Common myeloid progenitor, CD34-positive (primary cell): ENCODE results near the gene ACTN2.

ENCODE experiments used
- CTCF ChIA-PET: fragments of 350-600 bp; sonication (Branson Sonifier 250); formaldehyde crosslinking; loops from one replicate; lab custom pipeline; 2021; ENCODE audit warnings: antibody characterized with exemption; lab: Charles Lee
- POLR2A ChIA-PET: fragments of 350-600 bp; sonication (Branson Sonifier 250); formaldehyde crosslinking; loops from one replicate; lab custom pipeline; 2021; ENCODE audit warnings: antibody characterized with exemption; lab: Charles Lee
- DNase-seq, 3 donors: peaks; one replicate each; pipeline versions ENCODE4 v3.0.0 to v3.0.0-alpha.2; 2013
- H3K27ac ChIP-seq, 2 experiments: 1 replicate in 1 of 2; 2 replicates in 1 of 2; pipeline ENCODE4 v1.7.0; 2013; ENCODE audit warnings: inconsistent platforms in 2 of 2, low read length in 2 of 2, mild to moderate bottlenecking in 2 of 2, low read depth in 1 of 2, moderate library complexity in 1 of 2; ENCODE audit not compliant: severe bottlenecking in 2 of 2, insufficient read depth in 1 of 2, poor library complexity in 1 of 2
- H3K27me3 ChIP-seq, 5 experiments: replicated peaks in 2 of 5; 1 replicate in 3 of 5; 2 replicates in 2 of 5; pipeline versions ENCODE4 v1.6.1 to v1.7.0; 2013; ENCODE audit warnings: low read length in 4 of 5, mild to moderate bottlenecking in 2 of 5, moderate library complexity in 2 of 5, inconsistent platforms in 1 of 5; ENCODE audit not compliant: insufficient read depth in 5 of 5, control insufficient read depth in 4 of 5
- H3K36me3 ChIP-seq, 4 experiments: 1 replicate in 2 of 4; 2 replicates in 2 of 4; pipeline versions ENCODE4 v1.6.1 to v1.7.0; 2013; ENCODE audit warnings: low read length in 3 of 4, control low read depth in 1 of 4, mild to moderate bottlenecking in 1 of 4; ENCODE audit not compliant: control insufficient read depth in 4 of 4, insufficient read depth in 4 of 4
- H3K4me1 ChIP-seq, 4 experiments: 1 replicate in 3 of 4; 2 replicates in 1 of 4; pipeline versions ENCODE4 v1.6.1 to v1.7.1; 2013; ENCODE audit warnings: low read length in 3 of 4, mild to moderate bottlenecking in 3 of 4, control low read depth in 1 of 4, inconsistent platforms in 1 of 4, moderate library complexity in 1 of 4; ENCODE audit not compliant: control insufficient read depth in 4 of 4, insufficient read depth in 4 of 4; ENCODE audit errors: control extremely low read depth in 1 of 4
- H3K4me3 ChIP-seq, 7 experiments: 1 replicate in 4 of 7; 2 replicates in 3 of 7; pipeline versions ENCODE4 v1.5.1 to v1.7.0; 2013; ENCODE audit warnings: mild to moderate bottlenecking in 7 of 7, low read length in 6 of 7, moderate library complexity in 6 of 7, inconsistent platforms in 2 of 7, low read depth in 2 of 7, control low read depth in 1 of 7; ENCODE audit not compliant: insufficient read depth in 4 of 7, control insufficient read depth in 1 of 7; ENCODE audit errors: extremely low read depth in 1 of 7
- H3K9me3 ChIP-seq, 5 experiments: 1 replicate in 4 of 5; 2 replicates in 1 of 5; pipeline versions ENCODE4 v1.6.1 to v1.7.1; 2013; ENCODE audit warnings: low read length in 4 of 5, mild to moderate bottlenecking in 2 of 5, inconsistent platforms in 1 of 5, low read depth in 1 of 5, moderate library complexity in 1 of 5; ENCODE audit not compliant: control insufficient read depth in 4 of 5, insufficient read depth in 2 of 5; ENCODE audit errors: control extremely low read depth in 1 of 5
- WGBS: methylation state at CpG from one replicate; pipeline ENCODE4 v1.1.5; 2013; ENCODE audit not compliant: insufficient coverage; 5-methylcytosine and 5-hydroxymethylcytosine counted together

Gene ACTN2

GRCh38 chr1:236785477-236785876 is 99.2 kb downstream of the ACTN2 start:
- H3K4me3 ChIP-seq, result no peak overlapping the region
- ChIA-PET CTCF (interaction anchor here (1.0 kb wide), 1 partner anchor 27 kb away, joined by 3 read pairs; no protein-coding TSS in a partner anchor), POLR2A (no interaction called here)
- 100% methylated on average over 1 of the region's 2 CpGs for WGBS
- peaks cover 0 to 9% (median 0%) of the 10 kb centered on the region in 5 experiments for H3K9me3 ChIP-seq
- no peak for DNase-seq
- H3K27me3 ChIP-seq, result no peaks in the 10 kb centered on the region
- no peaks in the 10 kb centered on the region for H3K4me1 ChIP-seq
- no peaks in the 10 kb centered on the region for H3K36me3 ChIP-seq
- no peak overlapping the region for H3K27ac ChIP-seq

- Histone ChIP-seq H3K4me3 (no peak overlapping the region), H3K36me3 (no peaks in the 10 kb centered on the region), H3K27ac (no peak overlapping the region), H3K4me1 (no peaks in the 10 kb centered on the region), H3K27me3 (no peaks in the 10 kb centered on the region), H3K9me3 (peaks cover 0 to 9% (median 0%) of the 10 kb centered on the region in 5 experiments)
- CTCF ChIA-PET, result interaction anchor here (1.2 to 1.5 kb wide), 2 partner anchors 14 to 27 kb away, joined by 3 to 5 read pairs; no protein-coding TSS in a partner anchor
- no peak for DNase-seq
- POLR2A ChIA-PET, result no interaction called here
- WGBS, result 92% methylated on average over 15 of the region's 16 CpGs
These were observed 100.2 kb downstream of the ACTN2 start for GRCh38 chr1:236786453-236786852.

- Histone ChIP-seq H3K9me3 (no peaks in the 10 kb centered on the region), H3K36me3 (no peaks in the 10 kb centered on the region), H3K4me1 (peaks cover 0 to 30% (median 9%) of the 10 kb centered on the region in 4 experiments), H3K27ac (peak overlapping the region in 1 of 2 experiments; percentile 89), H3K27me3 (peaks cover 0 to 4% (median 0%) of the 10 kb centered on the region in 5 experiments), H3K4me3 (peak overlapping the region; percentile 57 to 97 (median 88))
- 0% methylated on average over 5 of the region's 11 CpGs for WGBS
- ChIA-PET CTCF (interaction anchor here (1.7 kb wide), 1 partner anchor 35 kb away, joined by 6 read pairs; no protein-coding TSS in a partner anchor), POLR2A (no interaction called here)
- DNase-seq, result no peak
These were observed 108.3 kb downstream of the ACTN2 start for GRCh38 chr1:236794585-236795034.

- Histone ChIP-seq H3K4me1 (peaks cover 0 to 30% (median 9%) of the 10 kb centered on the region in 4 experiments), H3K27ac (peak within 1 kb of the TSS; percentile 52 to 89), H3K27me3 (peaks cover 0 to 4% (median 0%) of the 10 kb centered on the region in 5 experiments), H3K36me3 (peaks cover 0 to under 1% (median 0%) of the 10 kb centered on the region in 4 experiments), H3K9me3 (no peaks in the 10 kb centered on the region), H3K4me3 (peak within 1 kb of the TSS; percentile 57 to 97 (median 88))
- ChIA-PET CTCF (interaction anchor here (1.7 kb wide), 1 partner anchor 35 kb away, joined by 6 read pairs; no protein-coding TSS in a partner anchor), POLR2A (no interaction called here)
- DNase-seq, result peak; percentile 92 to 96 (median 96)
- 0% methylated on average over 59 of the region's 67 CpGs for WGBS
These were observed 108.9 kb downstream of the ACTN2 start, which contains the start of gene MTR for GRCh38 chr1:236795035-236795756. Gene MTR, plus strand, starts transcription at chr1:236795292. Its CDS starts 412 bp downstream, at chr1:236795704.

GRCh38 chr1:236795757-236796667 is 109.7 kb downstream of the ACTN2 start:
- H3K27ac ChIP-seq, result peak overlapping the region; percentile 52 to 89
- POLR2A ChIA-PET, result no interaction called here
- peaks cover 0 to 8% (median under 1%) of the 10 kb centered on the region in 4 experiments for H3K36me3 ChIP-seq
- no peaks in the 10 kb centered on the region for H3K9me3 ChIP-seq
- H3K4me1 ChIP-seq, result peaks cover 0 to 30% (median 9%) of the 10 kb centered on the region in 4 experiments
- peak in 2 of 3 donors; percentile 52 to 75 for DNase-seq
- peak overlapping the region; percentile 57 to 97 (median 88) for H3K4me3 ChIP-seq
- H3K27me3 ChIP-seq, result peaks cover 0 to 4% (median 0%) of the 10 kb centered on the region in 5 experiments
- WGBS, result 0% methylated on average over 20 of the region's 41 CpGs
- CTCF ChIA-PET, result interaction anchor here (0.6 to 1.0 kb wide), 2 partner anchors 13 to 215 kb away, joined by 3 to 10 read pairs; no protein-coding TSS in a partner anchor

GRCh38 chr1:236799001-236799400 is 112.7 kb downstream of the ACTN2 start:
- H3K27me3 ChIP-seq, result no peaks in the 10 kb centered on the region
- H3K9me3 ChIP-seq, result no peaks in the 10 kb centered on the region
- peaks cover 0 to 20% (median 7%) of the 10 kb centered on the region in 4 experiments for H3K36me3 ChIP-seq
- no peak overlapping the region for H3K4me3 ChIP-seq
- WGBS, result no CpG with 5 or more reads among the region's 5 CpGs
- no peak overlapping the region for H3K27ac ChIP-seq
- ChIA-PET CTCF (interaction anchor here (1.0 kb wide), 1 partner anchor 11 kb away, joined by 3 read pairs; no protein-coding TSS in a partner anchor), POLR2A (no interaction called here)
- DNase-seq, result no peak
- H3K4me1 ChIP-seq, result peaks cover 0 to 32% (median 9%) of the 10 kb centered on the region in 4 experiments
